ENCODE results near the gene SNX9. TPM values are rescaled to one million over a fixed set of nuclear protein-coding genes. Genes with fewer than 3 reads are reported as not detected.

Gene SNX9
- total and polyA plus RNA-seq, 7 donors = 18.4 to 30.7 (median 26.5) TPM

GRCh38 chr6:157959451-157960227 lies 136.6 kb downstream of the SNX9 start:
- TF ChIP-seq CTCF (IDR thresholded peaks at IDR 0.05) = no peak

GRCh38 chr6:157961153-157961831 lies 138.2 kb downstream of the SNX9 start:
- no peak overlapping the region for H3K27ac ChIP-seq
- H3K4me1 ChIP-seq = no peaks in the 10 kb centered on the region
- no peak for TF ChIP-seq CTCF (IDR thresholded peaks at IDR 0.05)
- no peak overlapping the region for H3K4me3 ChIP-seq
- no peaks in the 10 kb centered on the region for H3K9me3 ChIP-seq
- DNase-seq = no peak
- no peak for ATAC-seq
- no peaks in the 10 kb centered on the region for H3K36me3 ChIP-seq (ENCODE audit: insufficient read depth in 1 of 2, low read depth in 1 of 2)
- H3K27me3 ChIP-seq (ENCODE audit: insufficient read depth in 3 of 3, low read length in 2 of 3) = no peaks in the 10 kb centered on the region
- 90 to 92% (median 92%) methylated on average over 5 of the region's 5 CpGs for WGBS, 3 donors
- intact Hi-C loops (cut with DNase I) = no loop called here

More at GRCh38 chr6:157959451-157960227, 136.6 kb downstream of the SNX9 start:
- intact Hi-C loops (cut with DNase I) = no loop called here
- 83 to 98% (median 89%) methylated on average over 1 of the region's 1 CpG for WGBS, 3 donors
- Histone ChIP-seq H3K9me3 (no peaks in the 10 kb centered on the region), H3K27me3 (ENCODE audit: insufficient read depth in 3 of 3, low read length in 2 of 3) (no peaks in the 10 kb centered on the region), H3K27ac (no peak overlapping the region), H3K36me3 (ENCODE audit: insufficient read depth in 1 of 2, low read depth in 1 of 2) (no peaks in the 10 kb centered on the region), H3K4me1 (no peaks in the 10 kb centered on the region), H3K4me3 (no peak overlapping the region)
- DNase-seq (no peak), ATAC-seq (no peak)

DNA sequence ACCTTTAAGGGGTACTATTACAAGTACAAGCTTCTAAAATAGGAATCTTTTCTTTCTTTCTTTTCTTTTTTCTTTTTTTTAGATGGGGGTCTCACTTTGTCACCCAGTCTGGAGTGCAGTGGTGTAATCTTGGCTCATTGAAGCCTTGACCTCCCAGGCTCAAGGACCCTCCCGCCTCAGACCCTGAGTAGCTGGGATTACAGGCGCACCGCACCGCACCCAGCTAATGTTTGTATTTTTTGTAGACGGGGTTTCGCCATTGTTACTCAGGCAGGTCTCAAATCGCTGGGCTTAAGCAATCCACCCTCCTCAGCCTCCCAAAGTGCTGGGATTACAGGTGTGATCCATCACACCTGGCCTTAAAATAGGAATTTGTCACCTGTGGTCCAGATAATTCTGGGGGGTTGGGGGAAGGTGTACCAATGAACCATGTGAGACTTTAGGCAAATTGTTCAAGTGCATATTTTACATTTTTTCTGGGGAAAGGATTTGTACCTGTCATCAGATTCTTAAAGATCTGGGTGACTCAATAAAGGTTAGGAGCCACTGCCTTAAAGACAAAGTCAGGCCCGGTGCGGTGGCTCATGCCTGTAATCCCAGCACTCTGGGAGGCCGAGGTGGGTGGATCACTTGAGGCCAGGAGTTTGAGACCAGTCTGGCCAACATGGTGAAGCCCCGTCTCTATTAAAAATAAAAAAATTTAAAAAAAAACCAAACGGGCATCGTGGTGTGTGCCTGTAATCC lies 139.0 kb downstream of the SNX9 start:
- DNase-seq (no peak), ATAC-seq (no peak)
- 86 to 90% (median 87%) methylated on average over 13 of the region's 13 CpGs for WGBS, 3 donors
- no peak overlapping the region for H3K27ac ChIP-seq
- no peaks in the 10 kb centered on the region for H3K27me3 ChIP-seq (ENCODE audit: insufficient read depth in 3 of 3, low read length in 2 of 3)
- no peak overlapping the region for H3K4me3 ChIP-seq
- no peaks in the 10 kb centered on the region for H3K36me3 ChIP-seq (ENCODE audit: insufficient read depth in 1 of 2, low read depth in 1 of 2)
- no peak for TF ChIP-seq CTCF (IDR thresholded peaks at IDR 0.05)
- intact Hi-C loops (cut with DNase I) = no loop called here
- no peaks in the 10 kb centered on the region for H3K9me3 ChIP-seq
- no peaks in the 10 kb centered on the region for H3K4me1 ChIP-seq

- Histone ChIP-seq H3K36me3 (ENCODE audit: insufficient read depth in 1 of 2, low read depth in 1 of 2) (no peaks in the 10 kb centered on the region), H3K4me1 (no peaks in the 10 kb centered on the region), H3K4me3 (no peak overlapping the region), H3K27ac (no peak overlapping the region), H3K27me3 (ENCODE audit: insufficient read depth in 3 of 3, low read length in 2 of 3) (no peaks in the 10 kb centered on the region), H3K9me3 (no peaks in the 10 kb centered on the region)
- intact Hi-C loops (cut with DNase I) = no loop called here
- ATAC-seq (no peak), DNase-seq (no peak)
- 50 to 74% (median 52%) methylated on average over 12 of the region's 12 CpGs for WGBS, 3 donors
- TF ChIP-seq CTCF (IDR thresholded peaks at IDR 0.05) = no peak
These were observed 139.7 kb downstream of the SNX9 start for GRCh38 chr6:157962601-157963302.

All from psoas muscle (tissue), 8 donors.